Central memory CD8-positive, alpha-beta T cell (primary cell): ENCODE results near the gene GPHA2.
A peak's percentile ranks its signal among the peaks of the same experiment; 100 is the strongest.

Source experiments
- ATAC-seq: fragments of 150-1000 bp; cut with Tn5 transposase; replicated peaks from 2 replicates; pipeline ENCODE4 v1.10.0; 2022; ENCODE audit warnings: mild to moderate bottlenecking, moderate FRiP score, moderate number of reproducible peaks; ENCODE audit not compliant: poor library complexity, severe bottlenecking; ENCODE audit errors: extremely low read depth
- DNase-seq, 2 donors: peaks; one replicate each; pipeline ENCODE4 v3.0.0; 2021; ENCODE audit warnings: low spot score in 2 of 2
- H3K27ac Mint-ChIP-seq: one replicate; pipeline ENCODE4 v1.8.0; 2022; ENCODE audit warnings: low read depth, mild to moderate bottlenecking, moderate library complexity, mixed read lengths
- H3K27me3 Mint-ChIP-seq: one replicate; pipeline ENCODE4 v1.8.0; 2022; ENCODE audit warnings: mixed read lengths
- H3K36me3 Mint-ChIP-seq: one replicate; pipeline ENCODE4 v1.8.0; 2022; ENCODE audit warnings: mild to moderate bottlenecking, moderate library complexity, mixed read lengths; ENCODE audit not compliant: insufficient read depth
- H3K4me1 Mint-ChIP-seq: one replicate; pipeline ENCODE4 v1.8.0; 2022; ENCODE audit warnings: mixed read lengths
- H3K4me3 Mint-ChIP-seq: one replicate; pipeline ENCODE4 v1.8.0; 2022; ENCODE audit warnings: mild to moderate bottlenecking, moderate library complexity, mixed read lengths
- H3K9me3 Mint-ChIP-seq: one replicate; pipeline ENCODE4 v1.8.0; 2022; ENCODE audit warnings: mixed read lengths

Gene GPHA2

GRCh38 chr11:64891215-64891848 lies 44.4 kb downstream of the GPHA2 start:
- Mint-ChIP-seq H3K27ac (peak overlapping the region; percentile 93), H3K27me3 (no peaks in the 10 kb centered on the region), H3K9me3 (no peaks in the 10 kb centered on the region), H3K36me3 (peaks cover 52% of the 10 kb centered on the region), H3K4me1 (peaks cover 11% of the 10 kb centered on the region), H3K4me3 (no peak overlapping the region)
- ATAC-seq (no peak), DNase-seq (no peak)

- H3K36me3 Mint-ChIP-seq: peaks cover 44% of the 10 kb centered on the region
- no peaks in the 10 kb centered on the region for H3K27me3 Mint-ChIP-seq
- H3K27ac Mint-ChIP-seq: no peak overlapping the region
- peaks cover 16% of the 10 kb centered on the region for H3K4me1 Mint-ChIP-seq
- H3K9me3 Mint-ChIP-seq: no peaks in the 10 kb centered on the region
- DNase-seq (no peak), ATAC-seq (no peak)
- no peak overlapping the region for H3K4me3 Mint-ChIP-seq
Observed at GRCh38 chr11:64890522-64890939, 45.2 kb downstream of the GPHA2 start.

- Mint-ChIP-seq H3K27me3 (no peaks in the 10 kb centered on the region), H3K4me3 (no peak overlapping the region), H3K4me1 (peaks cover 21% of the 10 kb centered on the region), H3K36me3 (peaks cover 28% of the 10 kb centered on the region), H3K27ac (no peak overlapping the region), H3K9me3 (no peaks in the 10 kb centered on the region)
- no peak for DNase-seq
- no peak for ATAC-seq
Observed at GRCh38 chr11:64888729-64889511, 46.8 kb downstream of the GPHA2 start.

GRCh38 chr11:64888406-64888728 lies 47.3 kb downstream of the GPHA2 start:
- peaks cover 22% of the 10 kb centered on the region for H3K4me1 Mint-ChIP-seq
- H3K36me3 Mint-ChIP-seq: peaks cover 23% of the 10 kb centered on the region
- no peaks in the 10 kb centered on the region for H3K27me3 Mint-ChIP-seq
- ATAC-seq (no peak), DNase-seq (no peak)
- peak overlapping the region; percentile 43 for H3K4me3 Mint-ChIP-seq
- H3K27ac Mint-ChIP-seq: peak overlapping the region; percentile 41
- H3K9me3 Mint-ChIP-seq: no peaks in the 10 kb centered on the region

GRCh38 chr11:64887757-64888405 lies 47.8 kb downstream of the GPHA2 start:
- H3K9me3 Mint-ChIP-seq: no peaks in the 10 kb centered on the region
- DNase-seq (peak; percentile 76 to 87), ATAC-seq (peak; percentile 77)
- H3K27me3 Mint-ChIP-seq: no peaks in the 10 kb centered on the region
- H3K27ac Mint-ChIP-seq: peak overlapping the region; percentile 41
- peaks cover 22% of the 10 kb centered on the region for H3K4me1 Mint-ChIP-seq
- H3K4me3 Mint-ChIP-seq: peak overlapping the region; percentile 43
- peaks cover 20% of the 10 kb centered on the region for H3K36me3 Mint-ChIP-seq

- H3K27ac Mint-ChIP-seq: no peak overlapping the region
- ATAC-seq (no peak), DNase-seq (no peak)
- H3K36me3 Mint-ChIP-seq: peaks cover 19% of the 10 kb centered on the region
- H3K9me3 Mint-ChIP-seq: no peaks in the 10 kb centered on the region
- peaks cover 22% of the 10 kb centered on the region for H3K4me1 Mint-ChIP-seq
- no peak overlapping the region for H3K4me3 Mint-ChIP-seq
- no peaks in the 10 kb centered on the region for H3K27me3 Mint-ChIP-seq
Observed at GRCh38 chr11:64887234-64887756, 48.4 kb downstream of the GPHA2 start.

- Mint-ChIP-seq H3K9me3 (no peaks in the 10 kb centered on the region), H3K27ac (peak overlapping the region; percentile 85), H3K4me3 (no peak overlapping the region), H3K36me3 (peaks cover 14% of the 10 kb centered on the region), H3K4me1 (peaks cover 28% of the 10 kb centered on the region), H3K27me3 (no peaks in the 10 kb centered on the region)
- ATAC-seq (peak; percentile 44), DNase-seq (no peak)
Observed at GRCh38 chr11:64885367-64886286, 50.1 kb downstream of the GPHA2 start.
